H1 (cell line): Measurements from ENCODE around the gene FCAMR. TPM values are rescaled to one million over a fixed set of nuclear protein-coding genes. Genes with fewer than 3 reads are reported as not detected.

ENCODE experiments used
- BACH1 ChIP-seq: IDR thresholded peaks from 2 replicates; pipeline ENCODE4 v1.6.1; 2012; ENCODE audit warnings: low read length, improper control_type of control experiment
- POLR2A ChIP-seq, 2 experiments: IDR thresholded peaks; 1 replicate in 1 of 2; 2 replicates in 1 of 2; pipeline ENCODE4 v1.6.1; 2011; ENCODE audit warnings: low read depth in 2 of 2, low read length in 2 of 2, mild to moderate bottlenecking in 2 of 2; ENCODE audit errors: control extremely low read depth in 1 of 2
- RAD21 ChIP-seq, 2 experiments: IDR thresholded peaks in 1 of 2; conservative IDR thresholded peaks in 1 of 2; 2 replicates each; pipeline ENCODE4 v1.6.1; 2011; ENCODE audit warnings: low read depth in 2 of 2, low read length in 2 of 2, improper control_type of control experiment in 1 of 2, inconsistent platforms in 1 of 2, mild to moderate bottlenecking in 1 of 2, moderate library complexity in 1 of 2
- polyA plus RNA-seq, 7 experiments: library from polyadenylated mRNA; depleted of rRNA in 3 of 7; stranded (reverse) in 5 of 7; unstranded in 2 of 7; fragments of >200 nt in 5 of 7; fragments of 200-250 nt in 2 of 7; gene quantifications; 1 replicate in 5 of 7; 2 replicates in 1 of 7; 4 replicates in 1 of 7; pipeline versions ENCODE4 v1.2.1 to v1.2.3, GENCODE V29; 2011 to 2013; ENCODE audit warnings: missing spikeins in 2 of 7, mixed read lengths in 2 of 7
- total RNA-seq: library from RNA; stranded (reverse); fragmentation: NEBNext Ultra II Directional; extraction: Animal tissue kit (Norgen Biotek cat#: 25700); gene quantifications from 2 replicates; pipeline ENCODE4 v1.2.1, GENCODE V29; 2021
- TF ChIP-seq, protein P1 (sequence below): IDR thresholded peaks from 2 replicates; pipeline ENCODE4 v1.6.1; 2012; ENCODE audit warnings: inconsistent platforms
- TF ChIP-seq, protein P2 (sequence below): IDR thresholded peaks from 2 replicates; pipeline ENCODE4 v1.6.1; 2012; ENCODE audit warnings: inconsistent platforms

Gene FCAMR
- total and polyA plus RNA-seq, 2 of the 8 experiments (the other 6 are each of a cell fraction or from before 2014, with no cell fraction given) = not detected

- TF ChIP-seq, protein P1, sequence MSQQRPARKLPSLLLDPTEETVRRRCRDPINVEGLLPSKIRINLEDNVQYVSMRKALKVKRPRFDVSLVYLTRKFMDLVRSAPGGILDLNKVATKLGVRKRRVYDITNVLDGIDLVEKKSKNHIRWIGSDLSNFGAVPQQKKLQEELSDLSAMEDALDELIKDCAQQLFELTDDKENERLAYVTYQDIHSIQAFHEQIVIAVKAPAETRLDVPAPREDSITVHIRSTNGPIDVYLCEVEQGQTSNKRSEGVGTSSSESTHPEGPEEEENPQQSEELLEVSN = no peak
- no peak for TF ChIP-seq BACH1
- TF ChIP-seq POLR2A (IDR thresholded peaks at IDR 0.05; ENCODE audit: control extremely low read depth in 1 of 2, low read depth in 2 of 2, low read length in 2 of 2) = no peak
- TF ChIP-seq, protein P2, sequence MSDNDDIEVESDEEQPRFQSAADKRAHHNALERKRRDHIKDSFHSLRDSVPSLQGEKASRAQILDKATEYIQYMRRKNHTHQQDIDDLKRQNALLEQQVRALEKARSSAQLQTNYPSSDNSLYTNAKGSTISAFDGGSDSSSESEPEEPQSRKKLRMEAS = no peak
- no peak for TF ChIP-seq RAD21 (IDR thresholded peaks at IDR 0.05 in 1 of 2, conservative IDR thresholded peaks at IDR 0.05 in 1 of 2; ENCODE audit: low read depth in 2 of 2, low read length in 2 of 2)
These were observed 31.4 kb upstream of the FCAMR start (continued) for GRCh38 chr1:207001492-207002245.
